Effector CD4-positive, alpha-beta T cell (primary cell): ENCODE results near the gene CAMK2D.

ENCODE experiments used
- DNase-seq: peaks from one replicate; pipeline ENCODE4 v3.0.0-alpha.2; 2020

Gene CAMK2D

DNA sequence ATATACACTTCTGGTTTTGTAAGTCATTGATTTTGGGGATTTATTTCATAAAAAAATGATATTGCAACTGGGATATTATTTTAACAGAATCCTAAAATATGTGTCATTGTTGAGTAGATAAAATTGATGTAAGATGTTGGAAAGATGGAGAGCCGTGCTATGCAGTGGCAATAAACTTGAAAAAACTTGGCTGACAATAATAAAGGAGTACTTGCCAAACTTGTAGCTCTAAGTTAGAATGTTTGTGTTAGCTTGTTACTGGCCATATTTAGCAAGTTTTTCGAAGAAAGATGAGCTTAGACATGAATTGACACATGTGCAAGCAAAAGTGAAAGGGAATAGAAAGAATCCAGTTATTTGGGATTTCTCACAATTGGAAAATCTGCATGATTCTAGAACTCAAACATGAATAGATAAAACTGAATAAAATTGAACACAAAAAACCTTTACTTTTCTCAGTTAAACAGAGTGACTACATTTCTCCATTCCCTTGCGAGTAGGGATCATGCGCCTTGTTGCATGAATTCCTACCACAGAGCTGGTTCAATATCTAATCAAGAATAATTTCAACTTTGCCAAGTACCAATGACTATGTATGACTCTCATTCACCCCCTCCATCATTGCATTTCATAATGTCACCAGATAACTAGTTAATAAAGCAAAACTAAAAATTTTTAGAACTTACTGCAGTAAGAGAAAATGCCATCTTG is 327.8 kb downstream of the CAMK2D start:
- no peak for DNase-seq

DNA sequence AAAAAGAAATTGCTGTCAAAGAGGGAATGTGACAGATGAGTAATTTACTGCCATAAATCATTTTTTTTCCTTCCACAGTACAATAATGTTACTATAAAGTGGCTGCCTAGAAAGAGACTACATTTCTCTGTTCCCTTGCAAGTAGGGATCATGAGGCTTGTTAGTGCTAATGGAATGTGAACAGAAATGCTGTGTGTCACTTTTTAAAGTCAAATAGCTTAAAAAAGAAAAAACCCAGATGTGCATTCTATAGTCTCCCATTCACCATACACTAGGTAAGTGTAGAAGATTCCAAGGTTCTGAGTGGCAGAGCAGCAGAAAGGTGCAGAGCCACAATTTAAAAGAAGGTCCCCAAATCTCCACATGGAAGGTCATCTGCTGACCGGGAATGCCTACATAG is 328.4 kb downstream of the CAMK2D start:
- DNase-seq: no peak

DNA sequence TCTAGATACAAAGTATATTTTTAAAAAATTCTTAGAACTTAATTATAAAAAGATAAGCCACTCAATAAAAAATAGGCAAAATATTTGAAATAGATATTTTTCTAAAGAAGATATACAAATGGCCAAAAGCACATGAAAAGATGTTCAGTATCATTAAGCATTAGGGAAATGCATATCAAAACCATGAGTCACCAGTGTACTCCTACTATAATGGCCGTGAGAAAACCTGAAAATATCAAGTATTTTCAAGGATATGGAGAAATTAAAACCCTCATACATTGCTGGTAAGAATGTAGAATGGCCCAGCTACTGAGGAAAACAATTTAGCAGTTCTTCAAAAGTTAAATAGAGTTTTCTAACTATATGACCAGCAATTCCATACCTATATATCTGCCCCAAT is 337.9 kb downstream of the CAMK2D start:
- DNase-seq: no peak

DNA sequence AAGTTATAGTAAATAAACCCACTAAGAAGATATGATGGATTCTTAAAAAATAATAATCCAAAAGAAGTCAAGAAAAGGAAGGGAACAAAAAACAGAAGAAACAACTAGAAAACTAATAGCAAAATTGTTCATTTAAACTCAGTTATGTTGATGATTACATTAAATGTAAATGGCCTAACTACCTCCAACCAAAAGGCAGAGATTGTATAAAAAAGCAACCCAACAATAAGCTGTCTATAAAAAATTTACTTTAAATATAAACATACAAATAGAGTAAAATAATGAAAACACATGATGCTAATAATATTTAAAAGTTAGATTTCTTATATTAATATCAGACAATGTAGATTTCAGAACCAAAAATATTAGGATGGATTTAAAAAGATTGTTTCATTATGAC is 340.6 kb downstream of the CAMK2D start:
- DNase-seq: no peak

DNA sequence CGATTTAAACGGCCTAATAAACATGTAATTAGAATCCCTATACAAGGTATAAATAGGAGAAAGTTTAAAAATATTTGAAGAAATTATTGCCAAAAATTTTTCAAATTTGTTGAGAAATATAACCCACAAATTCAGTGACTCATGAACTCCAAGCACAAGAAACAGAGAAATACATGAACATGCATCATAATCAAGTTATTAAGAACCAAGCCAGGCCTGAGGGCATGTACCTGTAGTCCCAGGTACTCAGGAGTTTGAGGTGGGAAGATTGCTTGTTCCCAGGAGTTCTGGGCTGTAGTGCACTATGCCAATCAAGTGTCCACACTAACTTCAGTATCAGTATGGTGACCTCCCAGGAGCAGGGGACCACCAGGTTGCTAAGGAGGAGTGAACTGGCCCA is 341.9 kb downstream of the CAMK2D start:
- no peak for DNase-seq

DNA sequence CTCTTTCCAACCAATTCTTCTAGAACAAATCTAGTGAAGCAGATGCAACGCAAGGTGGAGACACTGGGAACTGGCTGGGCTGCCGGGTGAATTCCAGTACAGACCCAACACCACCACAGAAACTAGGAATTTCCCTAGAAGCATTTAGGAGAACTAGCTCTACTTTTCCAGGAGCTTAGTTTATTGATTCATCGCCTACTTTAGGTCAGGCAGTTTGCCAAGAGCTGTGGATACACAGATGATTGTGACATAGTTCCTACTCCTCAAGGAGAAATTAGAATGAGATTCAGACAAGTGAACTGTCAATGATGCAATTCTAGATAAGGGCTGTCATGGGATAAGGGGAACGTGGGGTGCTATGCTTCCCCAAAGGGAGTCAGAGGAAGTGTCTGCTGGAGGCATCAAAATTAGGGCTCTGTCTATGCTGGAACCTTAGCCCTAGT is 350.0 kb downstream of the CAMK2D start:
- no peak for DNase-seq

DNA sequence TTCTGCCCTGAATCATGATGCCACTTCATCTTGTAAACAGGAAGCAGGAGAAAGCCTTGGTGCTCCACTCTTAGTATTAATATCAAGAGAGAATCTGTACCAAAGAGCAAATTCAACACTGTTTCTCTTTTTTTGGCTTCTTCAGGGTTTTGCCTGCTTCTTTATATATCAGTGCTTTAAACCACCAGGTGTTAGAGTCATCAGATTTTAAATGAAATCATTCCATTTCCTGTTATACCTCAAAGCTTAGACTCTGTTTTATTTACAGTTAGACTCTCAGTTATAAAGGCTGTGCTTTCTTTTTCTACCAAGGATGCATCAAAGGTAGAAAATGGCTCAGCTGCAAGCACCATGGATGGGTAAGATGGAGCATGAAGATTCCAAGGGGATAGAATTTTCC is 350.9 kb downstream of the CAMK2D start:
- no peak for DNase-seq

DNA sequence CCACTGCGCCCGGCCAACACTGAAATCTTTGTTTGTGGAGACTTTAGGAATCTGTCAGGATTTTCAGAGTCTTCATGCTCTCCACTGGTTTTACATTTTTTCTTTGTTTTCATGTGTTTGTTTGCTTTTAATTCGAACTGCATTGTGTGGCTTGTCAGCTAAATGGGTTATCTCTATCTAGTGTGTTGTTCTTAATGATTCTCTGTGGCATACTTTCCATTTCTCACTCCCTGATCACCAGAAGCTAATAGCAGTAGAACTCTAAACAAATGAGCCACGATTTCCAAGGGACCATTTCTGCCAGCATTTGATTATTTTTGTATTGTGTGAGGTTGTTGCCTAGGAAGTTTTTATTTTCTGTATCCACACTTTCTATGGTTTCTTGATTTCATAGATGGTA is 352.4 kb downstream of the CAMK2D start:
- DNase-seq: no peak

DNA sequence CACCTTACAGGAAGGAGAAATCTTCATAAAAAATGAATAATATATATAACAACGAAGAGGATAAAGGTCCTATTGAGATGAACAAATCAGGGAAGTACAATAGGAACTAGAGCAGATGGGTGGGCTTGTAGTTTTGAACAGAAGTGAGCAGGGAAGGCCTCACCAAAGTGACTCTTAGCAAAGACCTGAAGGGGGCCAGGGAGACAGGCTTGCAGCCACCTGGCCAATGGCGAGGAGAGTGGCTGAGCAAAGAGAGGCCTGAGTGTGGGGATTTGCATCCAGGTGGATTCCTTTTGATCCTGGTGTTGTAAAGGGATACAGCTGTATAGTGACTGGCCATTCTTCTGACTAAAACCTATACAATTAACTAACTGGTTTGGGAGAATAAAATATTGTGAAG is 354.1 kb downstream of the CAMK2D start:
- DNase-seq: no peak

DNA sequence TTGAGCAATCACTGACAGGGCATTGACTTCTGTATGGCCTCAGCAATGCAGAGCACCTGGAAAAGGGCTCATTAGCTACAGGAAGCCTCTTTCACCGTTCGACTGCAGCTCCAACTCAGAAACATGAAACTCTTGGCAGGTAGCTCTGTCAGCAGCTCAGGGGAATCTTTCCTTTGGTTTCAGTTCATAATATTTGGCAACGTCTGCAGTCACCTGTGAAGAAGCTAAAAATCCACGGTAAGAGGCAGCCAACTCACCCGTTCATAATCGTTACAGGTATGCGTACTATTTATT is 354.9 kb downstream of the CAMK2D start:
- no peak for DNase-seq

DNA sequence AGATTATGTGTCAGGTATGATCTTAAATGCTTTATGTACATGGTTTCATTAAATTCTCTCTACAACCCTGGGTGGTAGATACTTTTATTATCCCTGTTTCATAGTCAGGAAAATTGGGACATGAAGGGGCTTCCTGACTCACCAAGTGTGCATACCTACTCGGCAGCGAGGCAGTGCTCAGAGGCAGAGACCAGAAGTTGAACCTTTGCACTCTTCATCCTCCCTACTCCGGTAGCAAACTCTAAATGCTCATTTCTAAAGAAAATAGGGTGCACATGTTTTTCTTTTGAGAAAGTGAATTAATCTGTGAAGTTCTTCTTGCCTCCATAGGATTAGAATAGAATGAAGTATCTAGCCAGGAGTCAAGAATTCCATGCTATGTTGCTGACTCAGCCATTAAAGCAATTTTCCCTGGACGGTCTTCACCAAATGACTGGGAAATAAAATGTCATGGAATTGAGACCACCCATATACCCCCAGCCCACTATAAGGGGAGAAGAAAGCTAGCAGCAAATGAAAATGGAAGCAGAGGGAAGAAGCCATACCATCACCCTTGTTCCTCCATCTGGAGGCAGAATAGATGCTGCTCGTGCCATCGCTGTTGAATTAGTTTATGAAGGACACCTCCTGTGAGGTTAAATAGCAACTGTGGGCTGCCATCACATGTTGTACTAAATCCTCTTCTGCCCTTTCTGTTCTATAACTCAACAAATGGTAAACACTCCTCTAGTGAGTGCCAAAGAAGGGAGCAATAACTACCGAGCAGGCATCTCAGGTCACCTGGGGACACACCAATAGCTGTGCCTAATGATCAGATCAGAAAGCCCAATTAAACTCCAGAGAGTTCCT is 355.4 kb downstream of the CAMK2D start:
- no peak for DNase-seq

DNA sequence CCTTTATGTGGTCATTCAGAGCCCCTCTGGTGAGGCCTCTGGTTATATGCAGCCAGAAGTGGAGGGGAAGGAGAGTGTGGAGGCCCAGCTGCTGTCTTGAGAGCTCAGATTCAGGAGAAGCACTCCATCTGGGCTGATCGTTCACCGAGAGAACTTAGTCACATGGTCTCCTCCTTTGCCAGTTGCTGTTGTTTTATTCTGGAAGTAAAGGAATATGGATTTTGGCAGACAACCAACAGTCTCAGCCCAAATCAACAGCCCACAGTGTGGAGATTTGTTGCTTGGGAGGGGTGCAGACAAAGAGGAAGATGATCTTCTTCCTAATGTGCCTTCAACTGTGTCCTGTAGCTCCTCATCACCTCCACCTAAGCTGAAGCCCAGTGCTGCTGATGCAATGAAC is 356.7 kb downstream of the CAMK2D start:
- DNase-seq: no peak

DNA sequence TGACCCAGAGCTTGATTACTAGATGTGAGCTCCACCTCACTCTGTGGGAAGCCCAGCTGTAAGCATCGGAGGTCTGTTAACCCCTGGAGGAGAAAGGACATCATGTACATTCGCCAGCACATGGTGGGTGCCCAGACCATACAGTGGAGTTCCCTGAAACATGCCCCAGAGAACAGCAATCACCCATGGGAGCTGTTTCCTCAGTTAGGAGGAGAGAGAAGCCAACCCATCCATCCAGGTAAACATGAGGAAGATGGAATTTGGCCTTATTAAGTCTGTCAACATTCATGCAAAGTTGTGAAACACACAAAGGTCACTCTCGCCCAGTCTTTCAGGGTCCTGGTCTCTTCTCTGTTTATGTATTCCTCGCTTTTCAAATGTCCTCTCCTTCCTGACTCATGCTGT is 357.4 kb downstream of the CAMK2D start:
- DNase-seq: no peak
